GM23248 (cell line): ENCODE data around the gene GAS2.

Experiments
- EZH2 ChIP-seq: fragments of 200-600 bp; sonication (generic); IDR thresholded peaks from 2 replicates; pipeline ENCODE4 v1.6.1; 2018; ENCODE audit warnings: antibody characterized with exemption, mild to moderate bottlenecking; ENCODE audit not compliant: insufficient read depth, poor library complexity, severe bottlenecking
- EZH2phosphoT487 ChIP-seq: fragments of 200-600 bp; sonication (generic); IDR thresholded peaks from 2 replicates; pipeline ENCODE4 v1.6.1; 2018; ENCODE audit warnings: antibody characterized with exemption, moderate library complexity, mild to moderate bottlenecking, low read depth; ENCODE audit not compliant: insufficient read depth

DNA sequence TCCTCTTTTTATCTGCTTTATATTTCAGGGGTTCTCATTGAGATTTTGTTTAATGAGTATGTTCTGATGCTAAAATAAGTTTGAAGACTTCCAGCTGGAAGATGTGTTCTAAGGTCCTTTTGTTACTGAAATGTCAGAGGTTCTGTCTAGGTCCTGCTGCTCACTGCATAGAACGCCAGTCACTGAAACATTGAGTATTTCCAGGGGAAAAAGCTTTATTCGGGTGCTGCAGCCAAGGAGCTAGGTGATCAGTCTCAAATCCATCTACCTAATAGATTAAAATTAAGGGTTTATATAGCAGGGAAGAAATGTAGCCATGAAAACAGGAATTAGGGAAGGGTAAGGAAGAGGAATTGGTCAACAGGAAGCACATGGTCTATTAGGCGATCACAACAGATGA lies 143.5 kb downstream of the GAS2 start:
- TF ChIP-seq EZH2 (no peak), EZH2phosphoT487 (no peak)
